H1 (cell line): ENCODE measurements around the gene SPAST. TPM values are rescaled to one million over a fixed set of nuclear protein-coding genes. Genes with fewer than 3 reads are reported as not detected.

Experiments
- CTCF ChIA-PET: fragments of 300-600 bp; sonication (Branson Sonifier 250); formaldehyde crosslinking; loops from one replicate; lab custom pipeline; 2021; ENCODE audit not compliant: partially characterized antibody; lab: Charles Lee
- POLR2A ChIA-PET: fragments of 300-600 bp; sonication (Branson Sonifier 250); formaldehyde crosslinking; loops from one replicate; lab custom pipeline; 2021; ENCODE audit warnings: inconsistent platforms; ENCODE audit not compliant: partially characterized antibody; lab: Charles Lee
- DNase-seq, 2 experiments: peaks; one replicate each; pipeline versions ENCODE4 v3.0.0 to v3.0.0-alpha.2; 2010 to 2022; ENCODE audit warnings: low spot score in 2 of 2, low read depth in 1 of 2, mixed read lengths in 1 of 2
- FAIRE-seq: peaks from 2 replicates; lab custom pipeline; 2011; peaks lifted over from hg19 to GRCh38; lab: Jason Lieb, UNC
- H2AFZ ChIP-seq: 2 replicates; pipeline ENCODE4 v1.8.1; 2012; ENCODE audit warnings: low read length, inconsistent platforms
- H2AK5ac ChIP-seq: 2 replicates; pipeline ENCODE4 v1.6.1; 2013; ENCODE audit warnings: low read depth, low read length
- H2BK120ac ChIP-seq: replicated peaks from 2 replicates; pipeline ENCODE3; 2013; ENCODE audit warnings: low read depth, low read length, inconsistent platforms
- H2BK12ac ChIP-seq: 2 replicates; pipeline ENCODE4 v1.6.1; 2013; ENCODE audit warnings: low read depth, low read length
- H2BK15ac ChIP-seq: 2 replicates; pipeline ENCODE4 v1.6.1; 2013; ENCODE audit warnings: low read length
- H2BK20ac ChIP-seq: 2 replicates; pipeline ENCODE4 v1.6.1; 2013; ENCODE audit warnings: low read length
- H2BK5ac ChIP-seq: 2 replicates; pipeline ENCODE4 v1.6.1; 2013; ENCODE audit warnings: low read depth, low read length
- H3K14ac ChIP-seq: 2 replicates; pipeline ENCODE4 v1.6.1; 2013; ENCODE audit warnings: inconsistent platforms; ENCODE audit not compliant: insufficient read length
- H3K18ac ChIP-seq: 2 replicates; pipeline ENCODE4 v1.6.1; 2013; ENCODE audit warnings: low read length; ENCODE audit errors: extremely low read depth
- H3K23ac ChIP-seq: 2 replicates; pipeline ENCODE4 v1.6.1; 2013; ENCODE audit warnings: inconsistent platforms; ENCODE audit not compliant: insufficient read length
- H3K23me2 ChIP-seq: 2 replicates; pipeline ENCODE4 v1.6.1; 2013; ENCODE audit warnings: low read depth, low read length
- H3K27ac ChIP-seq: 2 replicates; pipeline ENCODE4 v1.6.1; 2011; ENCODE audit warnings: low read depth, low read length, inconsistent platforms
- H3K27me3 ChIP-seq, 4 experiments: replicated peaks in 1 of 4; 1 replicate in 1 of 4; 2 replicates in 3 of 4; pipeline versions ENCODE4 v1.6.1 to v1.8.1; 2011 to 2013; ENCODE audit warnings: low read length in 3 of 4, mild to moderate bottlenecking in 3 of 4, inconsistent platforms in 2 of 4, mixed read lengths in 2 of 4, moderate library complexity in 1 of 4; ENCODE audit not compliant: control insufficient read depth in 3 of 4, insufficient read depth in 3 of 4; ENCODE audit errors: extremely low read depth in 1 of 4
- H3K36me3 ChIP-seq, 4 experiments: 2 replicates each; pipeline versions ENCODE4 v1.6.1 to v1.8.1; 2011 to 2013; ENCODE audit warnings: mild to moderate bottlenecking in 4 of 4, low read length in 3 of 4, moderate library complexity in 2 of 4, control low read depth in 1 of 4, inconsistent platforms in 1 of 4; ENCODE audit not compliant: insufficient read depth in 4 of 4, control insufficient read depth in 2 of 4
- H3K4ac ChIP-seq: replicated peaks from 2 replicates; pipeline ENCODE3; 2013; ENCODE audit warnings: low read length, low read depth, mixed read lengths, inconsistent platforms; ENCODE audit not compliant: insufficient read length
- H3K4me1 ChIP-seq, 4 experiments: replicated peaks in 1 of 4; 1 replicate in 1 of 4; 2 replicates in 3 of 4; pipeline versions ENCODE4 v1.6.1 to v1.8.1; 2011 to 2013; ENCODE audit warnings: low read length in 3 of 4, inconsistent platforms in 2 of 4, mixed read lengths in 1 of 4; ENCODE audit not compliant: insufficient read depth in 4 of 4, control insufficient read depth in 3 of 4
- H3K4me2 ChIP-seq, 2 experiments: 2 replicates each; pipeline versions ENCODE4 v1.6.1 to v1.8.1; 2011 to 2013; ENCODE audit warnings: low read depth in 2 of 2, low read length in 2 of 2, control low read depth in 1 of 2, inconsistent platforms in 1 of 2, mild to moderate bottlenecking in 1 of 2; ENCODE audit not compliant: insufficient read depth in 1 of 2
- H3K4me3 ChIP-seq, 4 experiments: fragments of 200-600, 300-600 bp in 1 of 4; sonication (generic), shearing (Covaris generic), sonication (Bioruptor Twin) in 1 of 4; 2 replicates each; pipeline versions ENCODE4 v1.5.1 to v1.8.1; 2011 to 2016; ENCODE audit warnings: low read length in 4 of 4, low read depth in 3 of 4, control low read depth in 2 of 4, inconsistent platforms in 2 of 4, mild to moderate bottlenecking in 2 of 4, mixed read lengths in 1 of 4, moderate library complexity in 1 of 4; ENCODE audit not compliant: insufficient read depth in 2 of 4; ENCODE audit errors: extremely low read depth in 1 of 4
- H3K56ac ChIP-seq: replicated peaks from 2 replicates; pipeline ENCODE3; 2013; ENCODE audit warnings: low read depth, mild to moderate bottlenecking, mixed read lengths, low read length, inconsistent platforms; ENCODE audit not compliant: insufficient read length
- H3K79me1 ChIP-seq: 2 replicates; pipeline ENCODE4 v1.6.1; 2013; ENCODE audit warnings: low read depth, low read length, control low read depth
- H3K79me2 ChIP-seq, 2 experiments: 2 replicates each; pipeline versions ENCODE4 v1.6.1 to v1.8.1; 2012 to 2013; ENCODE audit warnings: low read length in 2 of 2, mild to moderate bottlenecking in 2 of 2, inconsistent platforms in 1 of 2; ENCODE audit not compliant: insufficient read depth in 2 of 2, control insufficient read depth in 1 of 2
- H3K9ac ChIP-seq, 4 experiments: replicated peaks in 1 of 4; 1 replicate in 1 of 4; 2 replicates in 3 of 4; pipeline versions ENCODE4 v1.6.1 to v1.8.1; 2011 to 2013; ENCODE audit warnings: low read depth in 3 of 4, low read length in 3 of 4, control low read depth in 2 of 4, mild to moderate bottlenecking in 2 of 4, moderate library complexity in 2 of 4, inconsistent platforms in 1 of 4; ENCODE audit errors: extremely low read depth in 1 of 4
- H3K9me3 ChIP-seq, 2 experiments: 2 replicates each; pipeline versions ENCODE4 v1.6.1 to v1.8.1; 2012 to 2013; ENCODE audit warnings: mild to moderate bottlenecking in 2 of 2, moderate library complexity in 2 of 2, control low read depth in 1 of 2, inconsistent platforms in 1 of 2, low read depth in 1 of 2, low read length in 1 of 2, mixed read lengths in 1 of 2; ENCODE audit not compliant: insufficient read depth in 2 of 2
- H4K20me1 ChIP-seq, 2 experiments: replicated peaks in 1 of 2; 2 replicates each; pipeline versions ENCODE3 to v1.8.1; 2011 to 2013; ENCODE audit warnings: inconsistent platforms in 2 of 2, low read length in 2 of 2, mild to moderate bottlenecking in 1 of 2; ENCODE audit not compliant: insufficient read depth in 2 of 2, control insufficient read depth in 1 of 2
- H4K5ac ChIP-seq: 2 replicates; pipeline ENCODE4 v1.6.1; 2013; ENCODE audit warnings: low read length, low read depth, mixed read lengths, inconsistent platforms; ENCODE audit not compliant: insufficient read length
- H4K8ac ChIP-seq: 2 replicates; pipeline ENCODE4 v1.8.0; 2013; ENCODE audit warnings: mild to moderate bottlenecking, moderate library complexity, low read length, inconsistent platforms; ENCODE audit not compliant: insufficient read depth; ENCODE audit errors: extremely low read depth
- H4K91ac ChIP-seq: replicated peaks from 2 replicates; pipeline ENCODE3; 2013; ENCODE audit warnings: low read length, mixed read lengths, inconsistent platforms; ENCODE audit not compliant: insufficient read length
- WGBS, 2 experiments: shearing (Covaris generic) in 1 of 2; methylation state at CpG; one replicate each; pipeline versions ENCODE4 v1.1.6 to v1.1.7; 2013 to 2015; ENCODE audit warnings: low lambda C conversion rate in 2 of 2, mixed read lengths in 2 of 2, inconsistent platforms in 1 of 2, low coverage in 1 of 2, missing lambda C conversion rate in 1 of 2; ENCODE audit not compliant: insufficient replicate concordance in 2 of 2, insufficient coverage in 1 of 2, insufficient read length in 1 of 2; ENCODE audit errors: extremely low coverage in 1 of 2, missing lambda C conversion rate in 1 of 2; 5-methylcytosine and 5-hydroxymethylcytosine counted together
- polyA plus RNA-seq, 7 experiments: library from polyadenylated mRNA; depleted of rRNA in 3 of 7; stranded (reverse) in 5 of 7; unstranded in 2 of 7; fragments of >200 nt in 5 of 7; fragments of 200-250 nt in 2 of 7; gene quantifications; 1 replicate in 5 of 7; 2 replicates in 1 of 7; 4 replicates in 1 of 7; pipeline versions ENCODE4 v1.2.1 to v1.2.3, GENCODE V29; 2011 to 2013; ENCODE audit warnings: missing spikeins in 2 of 7, mixed read lengths in 2 of 7
- total RNA-seq: library from RNA; stranded (reverse); fragmentation: NEBNext Ultra II Directional; extraction: Animal tissue kit (Norgen Biotek cat#: 25700); gene quantifications from 2 replicates; pipeline ENCODE4 v1.2.1, GENCODE V29; 2021

The SPAST gene
- total and polyA plus RNA-seq, 2 of the 8 experiments (the other 6 are each of a cell fraction or from before 2014, with no cell fraction given): 4.4 to 36.0 TPM

DNA sequence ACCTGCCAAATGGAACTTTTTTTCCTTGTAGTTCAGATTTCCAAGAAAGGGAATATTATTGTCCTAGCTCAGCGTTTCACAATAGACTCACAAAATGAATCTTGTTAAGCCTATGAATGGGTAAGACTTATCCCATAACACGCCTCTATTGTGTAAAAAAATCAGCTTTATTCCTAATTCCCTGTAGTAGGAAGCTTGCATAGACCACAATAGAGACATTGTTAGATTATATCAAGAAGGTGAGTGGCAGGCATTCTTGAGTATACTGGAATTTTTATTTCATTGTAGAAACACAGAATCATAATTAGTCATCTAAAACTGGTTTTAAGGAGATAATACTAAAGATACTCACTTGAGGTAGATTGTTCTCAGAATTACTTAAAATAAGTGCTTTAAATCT is 55.8 kb downstream of the SPAST start:
- Histone ChIP-seq H3K79me2 (no peaks in the 10 kb centered on the region), H4K20me1 (no peaks in the 10 kb centered on the region), H3K23me2 (no peaks in the 10 kb centered on the region), H3K9me3 (no peaks in the 10 kb centered on the region), H2BK15ac (no peak overlapping the region), H2BK5ac (no peak overlapping the region), H2BK120ac (no peak overlapping the region), H3K36me3 (peaks cover 0 to 12% (median 0%) of the 10 kb centered on the region in 4 experiments; a peak in 1 of 8 replicates), H3K56ac (no peak overlapping the region), H3K23ac (no peak overlapping the region), H3K79me1 (no peaks in the 10 kb centered on the region), H4K5ac (no peak overlapping the region), H3K14ac (no peak overlapping the region), H4K91ac (no peak overlapping the region), H3K4me2 (no peak overlapping the region), H2BK20ac (no peak overlapping the region), H3K27me3 (peaks cover 0 to 1% (median 0%) of the 10 kb centered on the region in 4 experiments; a peak in 1 of 7 replicates), H3K9ac (no peak overlapping the region), H2AFZ (no peak overlapping the region), H2BK12ac (no peak overlapping the region), H3K4me1 (no peaks in the 10 kb centered on the region), H2AK5ac (no peak overlapping the region), H3K27ac (no peak overlapping the region), H3K4me3 (no peak overlapping the region), H3K4ac (no peak overlapping the region), H3K18ac (no peak overlapping the region), H4K8ac (no peak overlapping the region)
- no peak for FAIRE-seq
- no peak for DNase-seq
- WGBS, 2 experiments: 94% methylated on average over 2 of the region's 2 CpGs; no CpG with 5 or more reads in 1 of the 2 experiments
- ChIA-PET CTCF (interaction anchor here (0.6 kb wide), 1 partner anchor 218 kb away, joined by 3 read pairs; no protein-coding TSS in a partner anchor), POLR2A (no interaction called here)
